GM23338 (cell line): ENCODE measurements around the gene FBL.

ENCODE experiments used
- CTCF ChIP-seq, 2 experiments: fragments of 200-600 bp in 1 of 2; sonication (generic) in 1 of 2; conservative IDR thresholded peaks; 2 replicates each; pipeline versions ENCODE4 v1.5.1 to v1.6.1; 2016 to 2017; ENCODE audit warnings: antibody characterized with exemption in 2 of 2, low read depth in 2 of 2, mild to moderate bottlenecking in 2 of 2, moderate library complexity in 1 of 2
- EZH2 ChIP-seq: fragments of 200-600 bp; sonication (generic); IDR thresholded peaks from one replicate; pipeline ENCODE4 v1.8.0; 2017; ENCODE audit warnings: antibody characterized with exemption, mild to moderate bottlenecking, low read depth; ENCODE audit not compliant: unreplicated experiment
- POLR2AphosphoS5 ChIP-seq: IDR thresholded peaks from 2 replicates; pipeline ENCODE4 v1.6.1; 2016; ENCODE audit warnings: antibody characterized with exemption, low read depth
- ZNF331 ChIP-seq: fragments of 250-450 bp; sonication (Bioruptor Pico); IDR thresholded peaks from 2 replicates; pipeline ENCODE4 v1.5.0; 2020; ENCODE audit warnings: low read depth, mild to moderate bottlenecking, moderate library complexity
- TF ChIP-seq, protein P1 (sequence below): IDR thresholded peaks from one replicate; pipeline ENCODE4 v1.6.1; 2018; ENCODE audit warnings: antibody characterized with exemption; ENCODE audit not compliant: unreplicated experiment
- TF ChIP-seq, protein P2 (sequence below): fragments of 250-450 bp; sonication (Bioruptor Pico); IDR thresholded peaks from 2 replicates; pipeline ENCODE4 v1.5.0; 2020; ENCODE audit warnings: mild to moderate bottlenecking, moderate library complexity

- TF ChIP-seq, protein P1, sequence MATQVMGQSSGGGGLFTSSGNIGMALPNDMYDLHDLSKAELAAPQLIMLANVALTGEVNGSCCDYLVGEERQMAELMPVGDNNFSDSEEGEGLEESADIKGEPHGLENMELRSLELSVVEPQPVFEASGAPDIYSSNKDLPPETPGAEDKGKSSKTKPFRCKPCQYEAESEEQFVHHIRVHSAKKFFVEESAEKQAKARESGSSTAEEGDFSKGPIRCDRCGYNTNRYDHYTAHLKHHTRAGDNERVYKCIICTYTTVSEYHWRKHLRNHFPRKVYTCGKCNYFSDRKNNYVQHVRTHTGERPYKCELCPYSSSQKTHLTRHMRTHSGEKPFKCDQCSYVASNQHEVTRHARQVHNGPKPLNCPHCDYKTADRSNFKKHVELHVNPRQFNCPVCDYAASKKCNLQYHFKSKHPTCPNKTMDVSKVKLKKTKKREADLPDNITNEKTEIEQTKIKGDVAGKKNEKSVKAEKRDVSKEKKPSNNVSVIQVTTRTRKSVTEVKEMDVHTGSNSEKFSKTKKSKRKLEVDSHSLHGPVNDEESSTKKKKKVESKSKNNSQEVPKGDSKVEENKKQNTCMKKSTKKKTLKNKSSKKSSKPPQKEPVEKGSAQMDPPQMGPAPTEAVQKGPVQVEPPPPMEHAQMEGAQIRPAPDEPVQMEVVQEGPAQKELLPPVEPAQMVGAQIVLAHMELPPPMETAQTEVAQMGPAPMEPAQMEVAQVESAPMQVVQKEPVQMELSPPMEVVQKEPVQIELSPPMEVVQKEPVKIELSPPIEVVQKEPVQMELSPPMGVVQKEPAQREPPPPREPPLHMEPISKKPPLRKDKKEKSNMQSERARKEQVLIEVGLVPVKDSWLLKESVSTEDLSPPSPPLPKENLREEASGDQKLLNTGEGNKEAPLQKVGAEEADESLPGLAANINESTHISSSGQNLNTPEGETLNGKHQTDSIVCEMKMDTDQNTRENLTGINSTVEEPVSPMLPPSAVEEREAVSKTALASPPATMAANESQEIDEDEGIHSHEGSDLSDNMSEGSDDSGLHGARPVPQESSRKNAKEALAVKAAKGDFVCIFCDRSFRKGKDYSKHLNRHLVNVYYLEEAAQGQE: no peak
- no peak for TF ChIP-seq CTCF (conservative IDR thresholded peaks at IDR 0.05; ENCODE audit: low read depth in 2 of 2)
- TF ChIP-seq EZH2: no peak
- TF ChIP-seq POLR2AphosphoS5: no peak
- TF ChIP-seq, protein P2, sequence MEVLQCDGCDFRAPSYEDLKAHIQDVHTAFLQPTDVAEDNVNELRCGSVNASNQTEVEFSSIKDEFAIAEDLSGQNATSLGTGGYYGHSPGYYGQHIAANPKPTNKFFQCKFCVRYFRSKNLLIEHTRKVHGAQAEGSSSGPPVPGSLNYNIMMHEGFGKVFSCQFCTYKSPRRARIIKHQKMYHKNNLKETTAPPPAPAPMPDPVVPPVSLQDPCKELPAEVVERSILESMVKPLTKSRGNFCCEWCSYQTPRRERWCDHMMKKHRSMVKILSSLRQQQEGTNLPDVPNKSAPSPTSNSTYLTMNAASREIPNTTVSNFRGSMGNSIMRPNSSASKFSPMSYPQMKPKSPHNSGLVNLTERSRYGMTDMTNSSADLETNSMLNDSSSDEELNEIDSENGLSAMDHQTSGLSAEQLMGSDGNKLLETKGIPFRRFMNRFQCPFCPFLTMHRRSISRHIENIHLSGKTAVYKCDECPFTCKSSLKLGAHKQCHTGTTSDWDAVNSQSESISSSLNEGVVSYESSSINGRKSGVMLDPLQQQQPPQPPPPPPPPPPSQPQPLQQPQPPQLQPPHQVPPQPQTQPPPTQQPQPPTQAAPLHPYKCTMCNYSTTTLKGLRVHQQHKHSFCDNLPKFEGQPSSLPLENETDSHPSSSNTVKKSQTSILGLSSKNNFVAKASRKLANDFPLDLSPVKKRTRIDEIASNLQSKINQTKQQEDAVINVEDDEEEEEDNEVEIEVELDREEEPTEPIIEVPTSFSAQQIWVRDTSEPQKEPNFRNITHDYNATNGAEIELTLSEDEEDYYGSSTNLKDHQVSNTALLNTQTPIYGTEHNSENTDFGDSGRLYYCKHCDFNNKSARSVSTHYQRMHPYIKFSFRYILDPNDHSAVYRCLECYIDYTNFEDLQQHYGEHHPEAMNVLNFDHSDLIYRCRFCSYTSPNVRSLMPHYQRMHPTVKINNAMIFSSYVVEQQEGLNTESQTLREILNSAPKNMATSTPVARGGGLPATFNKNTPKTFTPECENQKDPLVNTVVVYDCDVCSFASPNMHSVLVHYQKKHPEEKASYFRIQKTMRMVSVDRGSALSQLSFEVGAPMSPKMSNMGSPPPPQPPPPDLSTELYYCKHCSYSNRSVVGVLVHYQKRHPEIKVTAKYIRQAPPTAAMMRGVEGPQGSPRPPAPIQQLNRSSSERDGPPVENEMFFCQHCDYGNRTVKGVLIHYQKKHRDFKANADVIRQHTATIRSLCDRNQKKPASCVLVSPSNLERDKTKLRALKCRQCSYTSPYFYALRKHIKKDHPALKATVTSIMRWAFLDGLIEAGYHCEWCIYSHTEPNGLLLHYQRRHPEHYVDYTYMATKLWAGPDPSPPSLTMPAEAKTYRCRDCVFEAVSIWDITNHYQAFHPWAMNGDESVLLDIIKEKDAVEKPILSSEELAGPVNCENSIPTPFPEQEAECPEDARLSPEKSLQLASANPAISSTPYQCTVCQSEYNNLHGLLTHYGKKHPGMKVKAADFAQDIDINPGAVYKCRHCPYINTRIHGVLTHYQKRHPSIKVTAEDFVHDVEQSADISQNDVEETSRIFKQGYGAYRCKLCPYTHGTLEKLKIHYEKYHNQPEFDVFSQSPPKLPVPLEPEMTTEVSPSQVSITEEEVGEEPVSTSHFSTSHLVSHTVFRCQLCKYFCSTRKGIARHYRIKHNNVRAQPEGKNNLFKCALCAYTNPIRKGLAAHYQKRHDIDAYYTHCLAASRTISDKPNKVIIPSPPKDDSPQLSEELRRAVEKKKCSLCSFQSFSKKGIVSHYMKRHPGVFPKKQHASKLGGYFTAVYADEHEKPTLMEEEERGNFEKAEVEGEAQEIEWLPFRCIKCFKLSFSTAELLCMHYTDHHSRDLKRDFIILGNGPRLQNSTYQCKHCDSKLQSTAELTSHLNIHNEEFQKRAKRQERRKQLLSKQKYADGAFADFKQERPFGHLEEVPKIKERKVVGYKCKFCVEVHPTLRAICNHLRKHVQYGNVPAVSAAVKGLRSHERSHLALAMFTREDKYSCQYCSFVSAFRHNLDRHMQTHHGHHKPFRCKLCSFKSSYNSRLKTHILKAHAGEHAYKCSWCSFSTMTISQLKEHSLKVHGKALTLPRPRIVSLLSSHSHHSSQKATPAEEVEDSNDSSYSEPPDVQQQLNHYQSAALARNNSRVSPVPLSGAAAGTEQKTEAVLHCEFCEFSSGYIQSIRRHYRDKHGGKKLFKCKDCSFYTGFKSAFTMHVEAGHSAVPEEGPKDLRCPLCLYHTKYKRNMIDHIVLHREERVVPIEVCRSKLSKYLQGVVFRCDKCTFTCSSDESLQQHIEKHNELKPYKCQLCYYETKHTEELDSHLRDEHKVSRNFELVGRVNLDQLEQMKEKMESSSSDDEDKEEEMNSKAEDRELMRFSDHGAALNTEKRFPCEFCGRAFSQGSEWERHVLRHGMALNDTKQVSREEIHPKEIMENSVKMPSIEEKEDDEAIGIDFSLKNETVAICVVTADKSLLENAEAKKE (CRISPR knock-in tag): no peak
- TF ChIP-seq ZNF331 (CRISPR knock-in tag): no peak
These were observed 21.0 kb upstream of the FBL start for GRCh38 chr19:39867133-39867532.
